ENCODE measurements around the gene SULT1A4. TPM values are rescaled to one million over a fixed set of nuclear protein-coding genes. Genes with fewer than 3 reads are reported as not detected.

SULT1A4 gene
- total RNA-seq (2022; extraction: Qiagen RNA extraction; ENCODE audit: low read depth): 31.4 to 38.8 TPM (median 31.5 TPM) in 5 replicates

GRCh38 chr16:29459706-29460646 lies at the start of gene SULT1A4:
Gene SULT1A4, plus strand, starts transcription at chr16:29459913. Its CDS starts 1,473 bp downstream, at chr16:29461386.

GRCh38 chr16:29454269-29454668 lies 5.4 kb upstream of the SULT1A4 start, which contains the start of the genes BOLA2 and SLX1B:
Gene BOLA2, minus strand, starts transcription at chr16:29454351. Its CDS starts 98 bp downstream, at chr16:29454253.
Gene SLX1B, plus strand, starts transcription at chr16:29454533.

DNA sequence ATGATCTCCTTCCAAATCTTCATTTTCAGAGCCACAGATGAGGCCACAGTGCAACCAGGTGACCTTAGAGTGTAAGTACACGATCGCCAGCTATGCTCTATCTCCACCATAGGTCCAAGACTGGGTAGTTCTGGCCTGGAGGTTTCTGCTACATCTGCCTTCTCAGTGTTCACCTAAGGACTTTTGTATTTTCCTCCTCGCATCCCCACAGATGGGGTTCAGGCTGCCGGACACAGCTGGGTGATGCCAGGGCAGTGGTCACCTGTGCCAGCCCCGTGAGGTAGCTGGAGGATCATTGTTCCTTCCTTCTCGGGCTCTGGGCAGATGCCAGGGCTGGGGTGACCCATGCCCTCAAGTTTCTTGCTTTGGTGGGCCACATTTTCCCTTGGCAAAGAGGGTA lies 46.6 kb downstream of the SULT1A4 start, which contains the start of gene NPIPB12:
TSS of gene NPIPB12 (minus strand) at position 101 of the 400 bp plus-strand sequence.

Other genes with a start within 250 kb of the SULT1A4 start
- gene NPIPB11, start 53.2 kb upstream of the SULT1A4 start, total RNA-seq (2022; extraction: Qiagen RNA extraction; ENCODE audit: low read depth): 0.64 to 2.0 TPM (median 1.7 TPM) in 5 replicates
- 18.8 to 29.3 TPM (median 27.0 TPM) in 5 replicates for gene BOLA2, start 5.6 kb upstream of the SULT1A4 start, total RNA-seq (2022; extraction: Qiagen RNA extraction; ENCODE audit: low read depth)
- gene SLX1B, start 5.4 kb upstream of the SULT1A4 start, total RNA-seq (2022; extraction: Qiagen RNA extraction; ENCODE audit: low read depth): 59.9 to 89.4 TPM (median 76.1 TPM) in 5 replicates
- 21.7 to 44.3 TPM (median 32.3 TPM) in 5 replicates for gene NPIPB12, start 46.5 kb downstream of the SULT1A4 start, total RNA-seq (2022; extraction: Qiagen RNA extraction; ENCODE audit: low read depth)
- 0.01 TPM in 1 of 5 replicates, not detected in the others for gene SPN, start 203.3 kb downstream of the SULT1A4 start, total RNA-seq (2022; extraction: Qiagen RNA extraction; ENCODE audit: low read depth)
- 0.70 to 1.1 TPM (median 1.0 TPM) in 5 replicates for gene QPRT, start 219.3 kb downstream of the SULT1A4 start, total RNA-seq (2022; extraction: Qiagen RNA extraction; ENCODE audit: low read depth)